HG03196 (cell line): ENCODE results near the gene PTPRF.
"Not testable (repeated sequence)": the region's sequence is repeated elsewhere in the genome, so short reads cannot be mapped to it uniquely, and the experiment has no call there.

Source experiments
- ATAC-seq: cut with Tn5 transposase; IDR thresholded peaks from one replicate; pipeline ENCODE4 v1.9.1; 2021; ENCODE audit not compliant: unreplicated experiment

The PTPRF gene

GRCh38 chr1:43530483-43531106, at the start of gene PTPRF:
TSS of gene PTPRF (plus strand) at chr1:43530883. CDS start at chr1:43545076, 14,193 bp downstream.
- no peak for ATAC-seq

- no peak for ATAC-seq
These were observed 49.2 kb upstream of the PTPRF start for GRCh38 chr1:43481491-43481890.

GRCh38 chr1:43482215-43482614, 48.5 kb upstream of the PTPRF start:
- ATAC-seq, result no peak

- ATAC-seq, result no peak
These were observed 46.3 kb upstream of the PTPRF start for GRCh38 chr1:43484367-43484766.

- ATAC-seq, result no peak
These were observed 42.5 kb upstream of the PTPRF start for GRCh38 chr1:43488165-43488564.

GRCh38 chr1:43491061-43491460, 39.6 kb upstream of the PTPRF start:
- no peak for ATAC-seq

- no peak for ATAC-seq
These were observed 37.9 kb upstream of the PTPRF start for GRCh38 chr1:43492826-43493225.

GRCh38 chr1:43493661-43494450, 36.8 kb upstream of the PTPRF start:
- no peak for ATAC-seq

GRCh38 chr1:43495204-43495603, 35.5 kb upstream of the PTPRF start:
- no peak for ATAC-seq

GRCh38 chr1:43499898-43500297, 30.8 kb upstream of the PTPRF start:
- ATAC-seq, result no peak

- not testable (repeated sequence) for ATAC-seq
These were observed 28.9 kb upstream of the PTPRF start for GRCh38 chr1:43501806-43502205.

GRCh38 chr1:43503534-43503933, 27.1 kb upstream of the PTPRF start:
- ATAC-seq, result no peak

- no peak for ATAC-seq
These were observed 25.5 kb upstream of the PTPRF start for GRCh38 chr1:43505077-43505780.

GRCh38 chr1:43506233-43506632, 24.4 kb upstream of the PTPRF start:
- ATAC-seq, result no peak

- no peak for ATAC-seq
These were observed 23.1 kb upstream of the PTPRF start for GRCh38 chr1:43507296-43508295.

- no peak for ATAC-seq
These were observed 21.5 kb upstream of the PTPRF start for GRCh38 chr1:43509007-43509739.

- no peak for ATAC-seq
These were observed 20.8 kb upstream of the PTPRF start for GRCh38 chr1:43509740-43510375.

- ATAC-seq, result no peak
These were observed 20.1 kb upstream of the PTPRF start for GRCh38 chr1:43510621-43511020.

- no peak for ATAC-seq
These were observed 19.3 kb upstream of the PTPRF start for GRCh38 chr1:43511394-43511793.

- ATAC-seq, result no peak
These were observed 18.6 kb upstream of the PTPRF start for GRCh38 chr1:43512133-43512532.
